GM21737 (cell line): ENCODE measurements around the gene LRRC19.
A peak's percentile ranks its signal among the peaks of the same experiment; 100 is the strongest.

Source experiments
- ATAC-seq: cut with Tn5 transposase; IDR thresholded peaks from one replicate; pipeline ENCODE4 v1.9.1; 2021; ENCODE audit warnings: mild to moderate bottlenecking, moderate library complexity; ENCODE audit not compliant: unreplicated experiment

LRRC19 gene

GRCh38 chr9:26955921-26956859 is 49.3 kb downstream of the LRRC19 start, which contains the start of gene IFT74:
IFT74 (plus strand) TSS chr9:26956412; CDS start chr9:26961968, 5,556 bp downstream.
- peak; percentile 100 for ATAC-seq

- no peak for ATAC-seq
Measured at GRCh38 chr9:26955222-26955903, 50.1 kb downstream of the LRRC19 start.

GRCh38 chr9:26954050-26954508 is 51.4 kb downstream of the LRRC19 start:
- ATAC-seq: no peak

GRCh38 chr9:26951794-26952193 is 53.7 kb downstream of the LRRC19 start:
- ATAC-seq: no peak

- no peak for ATAC-seq
Measured at GRCh38 chr9:26950521-26950920, 55.0 kb downstream of the LRRC19 start.

- ATAC-seq: no peak
Measured at GRCh38 chr9:26949637-26950069, 55.8 kb downstream of the LRRC19 start.

- no peak for ATAC-seq
Measured at GRCh38 chr9:26947736-26948135, 57.7 kb downstream of the LRRC19 start.

- ATAC-seq: peak; percentile 98
Measured at GRCh38 chr9:26946753-26947727, 58.4 kb downstream of the LRRC19 start, which contains the start of gene PLAA. PLAA (minus strand) TSS chr9:26947242; CDS start chr9:26947045, 197 bp downstream.

GRCh38 chr9:26945591-26945990 is 59.9 kb downstream of the LRRC19 start:
- ATAC-seq: no peak
